ENCODE data around the gene ARHGEF40. TPM values are rescaled to one million over a fixed set of nuclear protein-coding genes. Genes with fewer than 3 reads are reported as not detected.

Gene ARHGEF40
- total and polyA plus RNA-seq, 10 of the 15 experiments (the other 5 are each of a cell fraction or from before 2014, with no cell fraction given), result 0.03 to 0.31 (median 0.08) TPM; not detected in 2

DNA sequence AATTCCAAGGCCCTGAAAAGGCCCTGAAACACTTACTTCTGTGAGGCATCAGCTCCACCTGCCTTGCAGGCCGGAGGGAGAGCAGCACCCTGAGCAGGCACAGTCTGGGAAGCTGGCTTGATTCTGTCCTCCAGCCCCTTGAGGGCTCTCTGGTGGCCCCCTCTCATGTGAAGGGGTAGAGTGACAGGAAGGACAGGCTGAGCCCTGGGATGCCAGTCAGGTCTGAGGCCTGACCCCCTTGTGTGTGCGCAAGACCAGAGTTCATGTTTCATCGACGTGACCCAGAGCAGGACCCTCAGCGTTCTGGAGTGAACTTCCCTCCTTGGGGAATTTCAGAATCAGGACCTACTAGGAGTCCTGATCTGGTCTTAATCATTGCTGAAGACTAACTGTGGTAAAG is 11.2 kb upstream of the ARHGEF40 start:
- Histone ChIP-seq H3K36me3 (ENCODE audit: control insufficient read depth in 2 of 2, insufficient read depth in 2 of 2, low read length in 1 of 2) (no peaks in the 10 kb centered on the region), H4K20me1 (ENCODE audit: control insufficient read depth, insufficient read depth) (no peaks in the 10 kb centered on the region), H3K79me2 (ENCODE audit: control insufficient read depth, insufficient read depth, low read length) (no peaks in the 10 kb centered on the region), H3K9me3 (replicated peaks; ENCODE audit: control insufficient read depth, insufficient read depth, low read length) (no peaks in the 10 kb centered on the region), H3K27me3 (replicated peaks in 1 of 2; ENCODE audit: control insufficient read depth in 2 of 2, insufficient read depth in 2 of 2, low read length in 1 of 2) (peaks cover 0 to 1% of the 10 kb centered on the region in 2 experiments; a peak in 1 of 4 replicates), H3K9ac (ENCODE audit: control insufficient read depth, insufficient read depth, low read length) (no peak overlapping the region), H3K4me2 (ENCODE audit: control insufficient read depth, insufficient read depth) (no peak overlapping the region), H3K27ac (ENCODE audit: control insufficient read depth, insufficient read depth) (no peak overlapping the region), H3K4me1 (ENCODE audit: control insufficient read depth, insufficient read depth, low read length) (no peaks in the 10 kb centered on the region), H2AFZ (ENCODE audit: control insufficient read depth, low read depth, low read length) (no peak overlapping the region), H3K4me3 (no peak overlapping the region)
- ChIA-PET RAD21 (ENCODE audit: unreplicated experiment) (interaction anchor here (1.9 kb wide), 1 partner anchor 44 kb away, joined by 7 read pairs; no protein-coding TSS in a partner anchor), CTCF (interaction anchor here (0.6 to 1.2 kb wide), 3 partner anchors 27 to 121 kb away, joined by 3 to 4 read pairs (median 4); no protein-coding TSS in a partner anchor), SMC1A (ENCODE audit: uncharacterized antibody, unreplicated experiment) (no interaction called here), POLR2A (no interaction called here)
- FAIRE-seq (no peak), ATAC-seq (no peak), DNase-seq (ENCODE audit: low read depth, low spot score) (no peak)
- in situ Hi-C loops (cut with MboI) (no loop called here), intact Hi-C loops (cut with micrococcal nuclease; ENCODE audit: unreplicated experiment) (no loop called here)
- TF ChIP-seq POU2F2 (IDR thresholded peaks at IDR 0.05; ENCODE audit: borderline replicate concordance, low read depth, low read length), result no peak
- no peak for TF ChIP-seq MYB (IDR thresholded peaks at IDR 0.05; ENCODE audit: borderline replicate concordance, low read depth, low read length)
- no peak for TF ChIP-seq ZNF622 (IDR thresholded peaks at IDR 0.05)
- TF ChIP-seq, protein P1, sequence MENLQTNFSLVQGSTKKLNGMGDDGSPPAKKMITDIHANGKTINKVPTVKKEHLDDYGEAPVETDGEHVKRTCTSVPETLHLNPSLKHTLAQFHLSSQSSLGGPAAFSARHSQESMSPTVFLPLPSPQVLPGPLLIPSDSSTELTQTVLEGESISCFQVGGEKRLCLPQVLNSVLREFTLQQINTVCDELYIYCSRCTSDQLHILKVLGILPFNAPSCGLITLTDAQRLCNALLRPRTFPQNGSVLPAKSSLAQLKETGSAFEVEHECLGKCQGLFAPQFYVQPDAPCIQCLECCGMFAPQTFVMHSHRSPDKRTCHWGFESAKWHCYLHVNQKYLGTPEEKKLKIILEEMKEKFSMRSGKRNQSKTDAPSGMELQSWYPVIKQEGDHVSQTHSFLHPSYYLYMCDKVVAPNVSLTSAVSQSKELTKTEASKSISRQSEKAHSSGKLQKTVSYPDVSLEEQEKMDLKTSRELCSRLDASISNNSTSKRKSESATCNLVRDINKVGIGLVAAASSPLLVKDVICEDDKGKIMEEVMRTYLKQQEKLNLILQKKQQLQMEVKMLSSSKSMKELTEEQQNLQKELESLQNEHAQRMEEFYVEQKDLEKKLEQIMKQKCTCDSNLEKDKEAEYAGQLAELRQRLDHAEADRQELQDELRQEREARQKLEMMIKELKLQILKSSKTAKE (IDR thresholded peaks at IDR 0.05; ENCODE audit: low read depth, poor library complexity, severe bottlenecking), result no peak
- no peak for TF ChIP-seq ATF7 (IDR thresholded peaks at IDR 0.05; ENCODE audit: low read depth)
- no peak for TF ChIP-seq CREB1 (IDR thresholded peaks at IDR 0.05; ENCODE audit: low read depth)
- no peak for TF ChIP-seq HDAC2 (IDR thresholded peaks at IDR 0.05)
- no peak for TF ChIP-seq ZSCAN29 (IDR thresholded peaks at IDR 0.05)
- TF ChIP-seq NR2C2 (IDR thresholded peaks at IDR 0.05; ENCODE audit: borderline replicate concordance, control insufficient read depth, insufficient read length, low read depth), result no peak
- TF ChIP-seq JUNB (IDR thresholded peaks at IDR 0.05), result no peak
- no peak for TF ChIP-seq RFX5 (IDR thresholded peaks at IDR 0.05; ENCODE audit: low read depth, low read length)
- no peak for TF ChIP-seq FOXM1 (IDR thresholded peaks at IDR 0.05; ENCODE audit: low read depth, low read length)
- TF ChIP-seq ZNF207 (IDR thresholded peaks at IDR 0.05; ENCODE audit: borderline replicate concordance), result no peak
- TF ChIP-seq, protein P2, sequence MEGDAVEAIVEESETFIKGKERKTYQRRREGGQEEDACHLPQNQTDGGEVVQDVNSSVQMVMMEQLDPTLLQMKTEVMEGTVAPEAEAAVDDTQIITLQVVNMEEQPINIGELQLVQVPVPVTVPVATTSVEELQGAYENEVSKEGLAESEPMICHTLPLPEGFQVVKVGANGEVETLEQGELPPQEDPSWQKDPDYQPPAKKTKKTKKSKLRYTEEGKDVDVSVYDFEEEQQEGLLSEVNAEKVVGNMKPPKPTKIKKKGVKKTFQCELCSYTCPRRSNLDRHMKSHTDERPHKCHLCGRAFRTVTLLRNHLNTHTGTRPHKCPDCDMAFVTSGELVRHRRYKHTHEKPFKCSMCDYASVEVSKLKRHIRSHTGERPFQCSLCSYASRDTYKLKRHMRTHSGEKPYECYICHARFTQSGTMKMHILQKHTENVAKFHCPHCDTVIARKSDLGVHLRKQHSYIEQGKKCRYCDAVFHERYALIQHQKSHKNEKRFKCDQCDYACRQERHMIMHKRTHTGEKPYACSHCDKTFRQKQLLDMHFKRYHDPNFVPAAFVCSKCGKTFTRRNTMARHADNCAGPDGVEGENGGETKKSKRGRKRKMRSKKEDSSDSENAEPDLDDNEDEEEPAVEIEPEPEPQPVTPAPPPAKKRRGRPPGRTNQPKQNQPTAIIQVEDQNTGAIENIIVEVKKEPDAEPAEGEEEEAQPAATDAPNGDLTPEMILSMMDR (IDR thresholded peaks at IDR 0.05 in 2 of 3, conservative IDR thresholded peaks at IDR 0.05 in 1 of 3; ENCODE audit: control insufficient read depth in 2 of 3, extremely low read depth in 1 of 3, insufficient read depth in 1 of 3, low read depth in 3 of 3, low read length in 3 of 3), result no peak
- TF ChIP-seq, protein P3, sequence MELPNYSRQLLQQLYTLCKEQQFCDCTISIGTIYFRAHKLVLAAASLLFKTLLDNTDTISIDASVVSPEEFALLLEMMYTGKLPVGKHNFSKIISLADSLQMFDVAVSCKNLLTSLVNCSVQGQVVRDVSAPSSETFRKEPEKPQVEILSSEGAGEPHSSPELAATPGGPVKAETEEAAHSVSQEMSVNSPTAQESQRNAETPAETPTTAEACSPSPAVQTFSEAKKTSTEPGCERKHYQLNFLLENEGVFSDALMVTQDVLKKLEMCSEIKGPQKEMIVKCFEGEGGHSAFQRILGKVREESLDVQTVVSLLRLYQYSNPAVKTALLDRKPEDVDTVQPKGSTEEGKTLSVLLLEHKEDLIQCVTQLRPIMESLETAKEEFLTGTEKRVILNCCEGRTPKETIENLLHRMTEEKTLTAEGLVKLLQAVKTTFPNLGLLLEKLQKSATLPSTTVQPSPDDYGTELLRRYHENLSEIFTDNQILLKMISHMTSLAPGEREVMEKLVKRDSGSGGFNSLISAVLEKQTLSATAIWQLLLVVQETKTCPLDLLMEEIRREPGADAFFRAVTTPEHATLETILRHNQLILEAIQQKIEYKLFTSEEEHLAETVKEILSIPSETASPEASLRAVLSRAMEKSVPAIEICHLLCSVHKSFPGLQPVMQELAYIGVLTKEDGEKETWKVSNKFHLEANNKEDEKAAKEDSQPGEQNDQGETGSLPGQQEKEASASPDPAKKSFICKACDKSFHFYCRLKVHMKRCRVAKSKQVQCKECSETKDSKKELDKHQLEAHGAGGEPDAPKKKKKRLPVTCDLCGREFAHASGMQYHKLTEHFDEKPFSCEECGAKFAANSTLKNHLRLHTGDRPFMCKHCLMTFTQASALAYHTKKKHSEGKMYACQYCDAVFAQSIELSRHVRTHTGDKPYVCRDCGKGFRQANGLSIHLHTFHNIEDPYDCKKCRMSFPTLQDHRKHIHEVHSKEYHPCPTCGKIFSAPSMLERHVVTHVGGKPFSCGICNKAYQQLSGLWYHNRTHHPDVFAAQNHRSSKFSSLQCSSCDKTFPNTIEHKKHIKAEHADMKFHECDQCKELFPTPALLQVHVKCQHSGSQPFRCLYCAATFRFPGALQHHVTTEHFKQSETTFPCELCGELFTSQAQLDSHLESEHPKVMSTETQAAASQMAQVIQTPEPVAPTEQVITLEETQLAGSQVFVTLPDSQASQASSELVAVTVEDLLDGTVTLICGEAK (IDR thresholded peaks at IDR 0.05; ENCODE audit: borderline replicate concordance), result no peak
- no peak for TF ChIP-seq RBBP5 (conservative IDR thresholded peaks at IDR 0.05)
- no peak for TF ChIP-seq NBN (IDR thresholded peaks at IDR 0.05)
- TF ChIP-seq SIX5 (IDR thresholded peaks at IDR 0.05; ENCODE audit: low read depth, low read length, severe bottlenecking), result no peak
- 24% methylated on average over 5 of the region's 5 CpGs for WGBS (ENCODE audit: insufficient coverage, insufficient replicate concordance, low lambda C conversion rate, missing lambda C conversion rate)
- no TSS peak for BruUV-seq (replicated peaks)

Data from GM12878 (cell line).